Measurements from ENCODE around the gene TMEM72. TPM values are rescaled to one million over a fixed set of nuclear protein-coding genes. Genes with fewer than 3 reads are reported as not detected.

Gene TMEM72
- total and polyA plus RNA-seq, 2 experiments from 2014 or later = 0.13 TPM; not detected in 1

GRCh38 chr10:44925811-44926750, 14.9 kb downstream of the TMEM72 start:
- no peak overlapping the region for H3K27ac ChIP-seq
- H3K4me3 ChIP-seq = no peak overlapping the region
- H3K4me2 ChIP-seq = no peak overlapping the region
- H3K9me3 ChIP-seq (ENCODE audit: low read depth) = no peaks in the 10 kb centered on the region
- no peak for DNase-seq (ENCODE audit: low spot score)
- no peaks in the 10 kb centered on the region for H3K4me1 ChIP-seq (ENCODE audit: insufficient read depth)
- H3K27me3 ChIP-seq = no peaks in the 10 kb centered on the region
- H2AFZ ChIP-seq = no peak overlapping the region
- no peaks in the 10 kb centered on the region for H4K20me1 ChIP-seq (ENCODE audit: insufficient read depth, poor library complexity, severe bottlenecking)
- no peaks in the 10 kb centered on the region for H3K79me2 ChIP-seq
- H3K9me2 ChIP-seq (replicated peaks; ENCODE audit: insufficient read depth) = no peaks in the 10 kb centered on the region
- WGBS (ENCODE audit: low lambda C conversion rate, missing lambda C conversion rate) = 93% methylated on average over 16 of the region's 16 CpGs
- TF ChIP-seq EZH2 (IDR thresholded peaks at IDR 0.05; ENCODE audit: borderline replicate concordance) (no peak), EZH2phosphoT487 (IDR thresholded peaks at IDR 0.05; ENCODE audit: low read depth, severe bottlenecking, unreplicated experiment) (no peak), CTCF (IDR thresholded peaks at IDR 0.05; ENCODE audit: poor library complexity) (no peak)
- no peaks in the 10 kb centered on the region for H3K36me3 ChIP-seq (replicated peaks; ENCODE audit: insufficient read depth, low read depth)

- H3K27me3 ChIP-seq = no peaks in the 10 kb centered on the region
- H3K4me1 ChIP-seq (ENCODE audit: insufficient read depth) = no peaks in the 10 kb centered on the region
- DNase-seq (ENCODE audit: low spot score) = no peak
- H3K4me2 ChIP-seq = no peak overlapping the region
- no peaks in the 10 kb centered on the region for H3K79me2 ChIP-seq
- no peaks in the 10 kb centered on the region for H4K20me1 ChIP-seq (ENCODE audit: insufficient read depth, poor library complexity, severe bottlenecking)
- no peak overlapping the region for H2AFZ ChIP-seq
- no peaks in the 10 kb centered on the region for H3K36me3 ChIP-seq (replicated peaks; ENCODE audit: insufficient read depth, low read depth)
- WGBS (ENCODE audit: low lambda C conversion rate, missing lambda C conversion rate) = 79% methylated on average over 10 of the region's 10 CpGs
- no peak for TF ChIP-seq EZH2phosphoT487 (IDR thresholded peaks at IDR 0.05; ENCODE audit: low read depth, severe bottlenecking, unreplicated experiment)
- TF ChIP-seq EZH2 (IDR thresholded peaks at IDR 0.05; ENCODE audit: borderline replicate concordance) = no peak
- H3K9me2 ChIP-seq (replicated peaks; ENCODE audit: insufficient read depth) = no peaks in the 10 kb centered on the region
- H3K9me3 ChIP-seq (ENCODE audit: low read depth) = no peaks in the 10 kb centered on the region
- no peak overlapping the region for H3K4me3 ChIP-seq
- H3K27ac ChIP-seq = no peak overlapping the region
Measured at GRCh38 chr10:44926751-44927351, 15.7 kb downstream of the TMEM72 start.

GRCh38 chr10:44927352-44927751, 16.2 kb downstream of the TMEM72 start:
- Histone ChIP-seq H3K27me3 (no peaks in the 10 kb centered on the region), H3K36me3 (replicated peaks; ENCODE audit: insufficient read depth, low read depth) (no peaks in the 10 kb centered on the region), H3K4me1 (ENCODE audit: insufficient read depth) (no peaks in the 10 kb centered on the region), H3K4me3 (no peak overlapping the region), H3K4me2 (no peak overlapping the region), H2AFZ (no peak overlapping the region), H3K27ac (no peak overlapping the region), H3K79me2 (no peaks in the 10 kb centered on the region), H4K20me1 (ENCODE audit: insufficient read depth, poor library complexity, severe bottlenecking) (no peaks in the 10 kb centered on the region), H3K9me2 (replicated peaks; ENCODE audit: insufficient read depth) (no peaks in the 10 kb centered on the region), H3K9me3 (ENCODE audit: low read depth) (no peaks in the 10 kb centered on the region)
- WGBS (ENCODE audit: low lambda C conversion rate, missing lambda C conversion rate) = 49% methylated on average over 2 of the region's 2 CpGs
- no peak for TF ChIP-seq CTCF (IDR thresholded peaks at IDR 0.05; ENCODE audit: poor library complexity)
- TF ChIP-seq EZH2 (IDR thresholded peaks at IDR 0.05; ENCODE audit: borderline replicate concordance) = no peak
- no peak for TF ChIP-seq EZH2phosphoT487 (IDR thresholded peaks at IDR 0.05; ENCODE audit: low read depth, severe bottlenecking, unreplicated experiment)
- DNase-seq (ENCODE audit: low spot score) = peak; percentile 60

GRCh38 chr10:44928462-44928861, 17.3 kb downstream of the TMEM72 start:
- no peak for DNase-seq (ENCODE audit: low spot score)
- H3K4me2 ChIP-seq = no peak overlapping the region
- no peaks in the 10 kb centered on the region for H3K9me2 ChIP-seq (replicated peaks; ENCODE audit: insufficient read depth)
- no peak overlapping the region for H2AFZ ChIP-seq
- no peak overlapping the region for H3K27ac ChIP-seq
- H3K4me1 ChIP-seq (ENCODE audit: insufficient read depth) = no peaks in the 10 kb centered on the region
- no peak overlapping the region for H3K4me3 ChIP-seq
- H4K20me1 ChIP-seq (ENCODE audit: insufficient read depth, poor library complexity, severe bottlenecking) = no peaks in the 10 kb centered on the region
- H3K36me3 ChIP-seq (replicated peaks; ENCODE audit: insufficient read depth, low read depth) = no peaks in the 10 kb centered on the region
- H3K79me2 ChIP-seq = no peaks in the 10 kb centered on the region
- TF ChIP-seq EZH2 (IDR thresholded peaks at IDR 0.05; ENCODE audit: borderline replicate concordance) = no peak
- no peaks in the 10 kb centered on the region for H3K9me3 ChIP-seq (ENCODE audit: low read depth)
- no peaks in the 10 kb centered on the region for H3K27me3 ChIP-seq

Measured in hepatocyte (in vitro differentiated cells).